Immature natural killer cell (primary cell): Measurements from ENCODE around the gene CPT1A. TPM values are rescaled to one million over a fixed set of nuclear protein-coding genes. Genes with fewer than 3 reads are reported as not detected.
"Not testable (repeated sequence)": the region's sequence is repeated elsewhere in the genome, so short reads cannot be mapped to it uniquely, and the experiment has no call there.

Source experiments
- DNase-seq, 3 donors: peaks; one replicate each; pipeline ENCODE4 v3.0.0; 2022; ENCODE audit warnings: mixed read lengths in 1 of 3
- H3K27ac Mint-ChIP-seq, 6 donors: one replicate each; pipeline ENCODE4 v1.8.0; 2020; ENCODE audit warnings: mixed read lengths in 6 of 6, mild to moderate bottlenecking in 5 of 6, inconsistent platforms in 4 of 6, moderate library complexity in 3 of 6
- H3K27me3 Mint-ChIP-seq, 3 donors: one replicate each; pipeline ENCODE4 v1.8.0; 2020 to 2021; ENCODE audit warnings: low read depth in 3 of 3, mild to moderate bottlenecking in 3 of 3, mixed read lengths in 3 of 3, moderate library complexity in 3 of 3, inconsistent platforms in 1 of 3
- H3K36me3 Mint-ChIP-seq, 3 donors: one replicate each; pipeline ENCODE4 v1.8.0; 2020; ENCODE audit warnings: mixed read lengths in 3 of 3, inconsistent platforms in 2 of 3, mild to moderate bottlenecking in 2 of 3
- H3K4me1 Mint-ChIP-seq, 2 donors: one replicate each; pipeline ENCODE4 v1.8.0; 2020; ENCODE audit warnings: inconsistent platforms in 2 of 2, mild to moderate bottlenecking in 2 of 2, mixed read lengths in 2 of 2, moderate library complexity in 1 of 2
- H3K4me3 Mint-ChIP-seq, 5 donors: one replicate each; pipeline ENCODE4 v1.8.0; 2020; ENCODE audit warnings: mild to moderate bottlenecking in 5 of 5, mixed read lengths in 5 of 5, inconsistent platforms in 3 of 5, moderate library complexity in 3 of 5
- H3K9me3 Mint-ChIP-seq, 6 donors: one replicate each; pipeline ENCODE4 v1.8.0; 2020; ENCODE audit warnings: mild to moderate bottlenecking in 6 of 6, mixed read lengths in 6 of 6, inconsistent platforms in 4 of 6, moderate library complexity in 3 of 6
- polyA plus RNA-seq, 3 donors: library from polyadenylated mRNA; unstranded; fragments of 300-500 nt; fragmentation: Illumina TruSeq; gene quantifications; one replicate each; pipeline ENCODE4 v1.2.3, GENCODE V29; 2021

CPT1A gene
- 10 to 100 TPM in 1 of 3 donors, 1 to 10 TPM in 2; 6.4 to 20.3 (median 8.0) TPM for polyA plus RNA-seq

- H3K27ac Mint-ChIP-seq, result peak within 1 kb of the TSS; percentile 81 to 97 (median 94)
- peaks cover 58 to 65% of the 10 kb centered on the region in 2 donors for H3K4me1 Mint-ChIP-seq
- H3K4me3 Mint-ChIP-seq, result peak within 1 kb of the TSS; percentile 94 to 99 (median 96)
- no peaks in the 10 kb centered on the region for H3K36me3 Mint-ChIP-seq
- peak; percentile 73 to 75 (median 74) for DNase-seq
- H3K9me3 Mint-ChIP-seq, result no peaks in the 10 kb centered on the region
- peaks cover 16 to 39% (median 20%) of the 10 kb centered on the region in 3 donors for H3K27me3 Mint-ChIP-seq
Observed at GRCh38 chr11:68841718-68842426, at the start of gene CPT1A. Gene CPT1A, minus strand, starts transcription at chr11:68841916. Its CDS starts 26,442 bp downstream, at chr11:68815474.

GRCh38 chr11:68890490-68891231 is 48.9 kb upstream of the CPT1A start:
- peaks cover 8 to 18% (median 8%) of the 10 kb centered on the region in 3 donors for H3K36me3 Mint-ChIP-seq
- H3K27ac Mint-ChIP-seq, result peak overlapping the region in 1 of 6 donors; percentile 45
- H3K4me3 Mint-ChIP-seq, result no peak overlapping the region
- H3K27me3 Mint-ChIP-seq, result peaks cover 0 to 1% (median 0%) of the 10 kb centered on the region in 3 donors
- H3K9me3 Mint-ChIP-seq, result no peaks in the 10 kb centered on the region
- H3K4me1 Mint-ChIP-seq, result no peaks in the 10 kb centered on the region
- DNase-seq, result no peak

GRCh38 chr11:68889948-68890446 is 48.3 kb upstream of the CPT1A start:
- Mint-ChIP-seq H3K4me3 (no peak overlapping the region), H3K4me1 (no peaks in the 10 kb centered on the region), H3K9me3 (no peaks in the 10 kb centered on the region), H3K36me3 (peaks cover 8 to 18% (median 8%) of the 10 kb centered on the region in 3 donors), H3K27me3 (peaks cover 0 to 1% (median 0%) of the 10 kb centered on the region in 3 donors), H3K27ac (no peak overlapping the region)
- no peak for DNase-seq

GRCh38 chr11:68884827-68885226 is 43.1 kb upstream of the CPT1A start:
- H3K27ac Mint-ChIP-seq, H3K9me3 Mint-ChIP-seq, H3K4me3 Mint-ChIP-seq, H3K36me3 Mint-ChIP-seq, H3K4me1 Mint-ChIP-seq, DNase-seq, H3K27me3 Mint-ChIP-seq: not testable (repeated sequence)

GRCh38 chr11:68882391-68882790 is 40.7 kb upstream of the CPT1A start:
- Mint-ChIP-seq H3K27ac (peak overlapping the region in 1 of 6 donors; percentile 40), H3K4me1 (no peaks in the 10 kb centered on the region), H3K9me3 (no peaks in the 10 kb centered on the region), H3K36me3 (peaks cover 0 to 3% (median 0%) of the 10 kb centered on the region in 3 donors), H3K27me3 (peaks cover 0 to 4% (median 0%) of the 10 kb centered on the region in 3 donors), H3K4me3 (no peak overlapping the region)
- no peak for DNase-seq

- Mint-ChIP-seq H3K4me3 (no peak overlapping the region), H3K27ac (no peak overlapping the region), H3K27me3 (peaks cover 0 to 3% (median 0%) of the 10 kb centered on the region in 3 donors), H3K9me3 (no peaks in the 10 kb centered on the region), H3K4me1 (no peaks in the 10 kb centered on the region), H3K36me3 (peaks cover 0 to 3% (median 0%) of the 10 kb centered on the region in 3 donors)
- DNase-seq, result no peak
Observed at GRCh38 chr11:68881320-68881719, 39.6 kb upstream of the CPT1A start.

GRCh38 chr11:68880851-68881250 is 39.1 kb upstream of the CPT1A start:
- H3K36me3 Mint-ChIP-seq, result peaks cover 0 to 3% (median 0%) of the 10 kb centered on the region in 3 donors
- H3K9me3 Mint-ChIP-seq, result no peaks in the 10 kb centered on the region
- no peak for DNase-seq
- H3K27ac Mint-ChIP-seq, result no peak overlapping the region
- H3K27me3 Mint-ChIP-seq, result peaks cover 0 to 3% (median 0%) of the 10 kb centered on the region in 3 donors
- H3K4me1 Mint-ChIP-seq, result no peaks in the 10 kb centered on the region
- H3K4me3 Mint-ChIP-seq, result no peak overlapping the region

GRCh38 chr11:68878022-68878421 is 36.3 kb upstream of the CPT1A start:
- H3K4me3 Mint-ChIP-seq, result no peak overlapping the region
- H3K4me1 Mint-ChIP-seq, result no peaks in the 10 kb centered on the region
- no peaks in the 10 kb centered on the region for H3K9me3 Mint-ChIP-seq
- no peak for DNase-seq
- peaks cover 0 to 3% (median 0%) of the 10 kb centered on the region in 3 donors for H3K27me3 Mint-ChIP-seq
- no peak overlapping the region for H3K27ac Mint-ChIP-seq
- peaks cover 0 to 3% (median 0%) of the 10 kb centered on the region in 3 donors for H3K36me3 Mint-ChIP-seq

- no peak overlapping the region for H3K4me3 Mint-ChIP-seq
- H3K36me3 Mint-ChIP-seq, result no peaks in the 10 kb centered on the region
- DNase-seq, result no peak
- H3K27ac Mint-ChIP-seq, result no peak overlapping the region
- H3K9me3 Mint-ChIP-seq, result no peaks in the 10 kb centered on the region
- peaks cover 2 to 6% (median 4%) of the 10 kb centered on the region in 3 donors for H3K27me3 Mint-ChIP-seq
- peaks cover 13 to 16% of the 10 kb centered on the region in 2 donors for H3K4me1 Mint-ChIP-seq
Observed at GRCh38 chr11:68872216-68873003, 30.7 kb upstream of the CPT1A start.

GRCh38 chr11:68870470-68870869 is 28.8 kb upstream of the CPT1A start:
- Mint-ChIP-seq H3K4me3 (peak overlapping the region; percentile 75 to 89 (median 88)), H3K9me3 (no peaks in the 10 kb centered on the region), H3K27ac (peak overlapping the region in 2 of 6 donors; percentile 73 to 74), H3K36me3 (no peaks in the 10 kb centered on the region), H3K27me3 (peaks cover 2 to 6% (median 6%) of the 10 kb centered on the region in 3 donors), H3K4me1 (peaks cover 13 to 16% of the 10 kb centered on the region in 2 donors)
- no peak for DNase-seq

GRCh38 chr11:68868221-68868835 is 26.6 kb upstream of the CPT1A start:
- Mint-ChIP-seq H3K36me3 (peaks cover 0 to 2% (median 2%) of the 10 kb centered on the region in 3 donors), H3K27me3 (peaks cover 2 to 8% (median 6%) of the 10 kb centered on the region in 3 donors), H3K9me3 (peaks cover 0 to 5% (median 0%) of the 10 kb centered on the region in 6 donors), H3K4me1 (peaks cover 13 to 16% of the 10 kb centered on the region in 2 donors), H3K4me3 (peak overlapping the region in 4 of 5 donors; percentile 11 to 31 (median 19)), H3K27ac (no peak overlapping the region)
- DNase-seq, result no peak

GRCh38 chr11:68867066-68867465 is 25.4 kb upstream of the CPT1A start:
- no peak overlapping the region for H3K4me3 Mint-ChIP-seq
- H3K27ac Mint-ChIP-seq, result no peak overlapping the region
- peaks cover 2 to 8% (median 6%) of the 10 kb centered on the region in 3 donors for H3K27me3 Mint-ChIP-seq
- peaks cover 13 to 16% of the 10 kb centered on the region in 2 donors for H3K4me1 Mint-ChIP-seq
- DNase-seq, result no peak
- H3K36me3 Mint-ChIP-seq, result peaks cover 0 to 6% (median 6%) of the 10 kb centered on the region in 3 donors
- peaks cover 0 to 5% (median 0%) of the 10 kb centered on the region in 6 donors for H3K9me3 Mint-ChIP-seq

GRCh38 chr11:68865241-68865640 is 23.5 kb upstream of the CPT1A start:
- H3K9me3 Mint-ChIP-seq, result peaks cover 0 to 5% (median 0%) of the 10 kb centered on the region in 6 donors
- H3K27me3 Mint-ChIP-seq, result peaks cover 2 to 6% (median 5%) of the 10 kb centered on the region in 3 donors
- H3K36me3 Mint-ChIP-seq, result peaks cover 0 to 6% (median 6%) of the 10 kb centered on the region in 3 donors
- no peak overlapping the region for H3K27ac Mint-ChIP-seq
- no peak overlapping the region for H3K4me3 Mint-ChIP-seq
- peaks cover 11 to 12% of the 10 kb centered on the region in 2 donors for H3K4me1 Mint-ChIP-seq
- no peak for DNase-seq
